GM13977 (cell line): ENCODE data around the gene KLF2.
A peak's percentile ranks its signal among the peaks of the same experiment; 100 is the strongest.

Source experiments
- DNase-seq: peaks from one replicate; pipeline ENCODE4 v3.0.0; 2012; ENCODE audit warnings: low spot score
- CTCF ChIP-seq: IDR thresholded peaks from 2 replicates; pipeline ENCODE4 v1.5.1; 2012; ENCODE audit warnings: mild to moderate bottlenecking, control low read depth; ENCODE audit not compliant: insufficient read depth; ENCODE audit errors: extremely low read depth, missing control alignments
- in situ Hi-C: fragments of 300-500 bp; cut with MboI; formaldehyde crosslinking; loops from one replicate; pipeline ENCODE4 v1.12.0; 2022; ENCODE audit warnings: low sequenced_read_pairs, low pct_unique_long_range_greater_than_20kb, mixed read lengths, inconsistent platforms; ENCODE audit not compliant: unreplicated experiment

KLF2 gene

GRCh38 chr19:16366056-16366432 is 41.4 kb downstream of the KLF2 start:
- DNase-seq, result no peak
- TF ChIP-seq CTCF, result no peak
- in situ Hi-C loops, result no loop called here

- DNase-seq, result peak; percentile 78
- no peak for TF ChIP-seq CTCF
- in situ Hi-C loops, result no loop called here
Observed at GRCh38 chr19:16366433-16367260, 42.0 kb downstream of the KLF2 start.

- in situ Hi-C loops, result no loop called here
- DNase-seq, result peak; percentile 70
- TF ChIP-seq CTCF, result no peak
Observed at GRCh38 chr19:16367261-16367683, 42.6 kb downstream of the KLF2 start.

GRCh38 chr19:16368385-16369305 is 44.0 kb downstream of the KLF2 start:
- no peak for TF ChIP-seq CTCF
- in situ Hi-C loops, result no loop called here
- DNase-seq, result no peak

- in situ Hi-C loops, result no loop called here
- no peak for DNase-seq
- no peak for TF ChIP-seq CTCF
Observed at GRCh38 chr19:16369306-16369663, 44.7 kb downstream of the KLF2 start.

GRCh38 chr19:16369664-16370576 is 45.3 kb downstream of the KLF2 start:
- TF ChIP-seq CTCF, result no peak
- no peak for DNase-seq
- in situ Hi-C loops, result no loop called here
